ENCODE data around the gene FXYD1.

Gene FXYD1

DNA sequence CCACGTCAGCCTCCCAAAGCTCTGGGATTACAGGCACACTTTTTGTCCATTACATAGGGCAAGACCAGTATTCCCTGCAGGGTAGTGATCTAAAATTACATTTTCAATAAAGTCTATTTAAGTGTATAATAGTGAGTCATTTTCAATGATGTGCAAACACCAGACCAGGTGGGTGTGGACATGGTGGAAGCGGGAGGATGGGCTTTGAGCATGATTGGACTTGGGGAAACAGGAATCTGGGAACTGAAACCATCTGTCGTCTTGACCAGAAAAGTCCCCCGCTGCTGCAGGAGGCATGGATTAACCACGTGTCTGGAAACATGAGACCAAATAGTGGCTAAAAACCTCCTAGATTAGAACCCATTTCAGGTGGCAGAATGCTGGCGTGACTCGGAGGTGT lies 18.1 kb upstream of the FXYD1 start:
- no peak for TF ChIP-seq CTCF (IDR thresholded peaks at IDR 0.05; ENCODE audit: insufficient read depth, low read depth, low read length, missing control alignments)
- peak; percentile 96 for DNase-seq (ENCODE audit: low read depth)
- peak overlapping the region; percentile 2 for H3K4me3 ChIP-seq (ENCODE audit: low read length)

DNA sequence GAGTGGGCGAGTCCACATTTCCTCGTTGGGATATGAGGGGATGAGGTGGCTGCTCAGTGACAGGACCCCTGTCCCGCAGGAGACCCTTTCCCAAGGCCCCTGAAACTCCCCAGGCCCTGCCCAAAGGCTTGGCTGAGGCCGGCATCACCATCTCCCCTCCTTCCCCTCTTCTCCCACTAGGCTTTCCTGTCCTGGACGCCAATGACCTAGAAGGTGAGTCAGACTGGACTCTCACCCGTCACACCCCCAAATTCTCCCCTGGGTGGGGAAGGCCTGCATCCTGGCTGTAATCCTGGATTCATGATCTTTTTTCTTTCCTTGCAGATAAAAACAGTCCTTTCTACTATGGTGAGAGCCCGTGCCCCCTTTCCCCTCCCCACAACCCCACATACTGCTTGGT lies 17.7 kb upstream of the FXYD1 start:
- H3K4me3 ChIP-seq (ENCODE audit: low read length) = peak overlapping the region; percentile 2
- DNase-seq (ENCODE audit: low read depth) = no peak
- TF ChIP-seq CTCF (IDR thresholded peaks at IDR 0.05; ENCODE audit: insufficient read depth, low read depth, low read length, missing control alignments) = no peak

- H3K4me3 ChIP-seq (ENCODE audit: low read length) = no peak overlapping the region
- TF ChIP-seq CTCF (IDR thresholded peaks at IDR 0.05; ENCODE audit: insufficient read depth, low read depth, low read length, missing control alignments) = no peak
- peak; percentile 94 for DNase-seq (ENCODE audit: low read depth)
Measured at GRCh38 chr19:35122687-35123551, 15.7 kb upstream of the FXYD1 start.

- TF ChIP-seq CTCF (IDR thresholded peaks at IDR 0.05; ENCODE audit: insufficient read depth, low read depth, low read length, missing control alignments) = no peak
- DNase-seq (ENCODE audit: low read depth) = peak; percentile 74
- no peak overlapping the region for H3K4me3 ChIP-seq (ENCODE audit: low read length)
Measured at GRCh38 chr19:35123573-35123972, 15.1 kb upstream of the FXYD1 start.

GRCh38 chr19:35124098-35125060 lies 14.2 kb upstream of the FXYD1 start:
- H3K4me3 ChIP-seq (ENCODE audit: low read length) = peak overlapping the region; percentile 9
- DNase-seq (ENCODE audit: low read depth) = peak; percentile 92

DNA sequence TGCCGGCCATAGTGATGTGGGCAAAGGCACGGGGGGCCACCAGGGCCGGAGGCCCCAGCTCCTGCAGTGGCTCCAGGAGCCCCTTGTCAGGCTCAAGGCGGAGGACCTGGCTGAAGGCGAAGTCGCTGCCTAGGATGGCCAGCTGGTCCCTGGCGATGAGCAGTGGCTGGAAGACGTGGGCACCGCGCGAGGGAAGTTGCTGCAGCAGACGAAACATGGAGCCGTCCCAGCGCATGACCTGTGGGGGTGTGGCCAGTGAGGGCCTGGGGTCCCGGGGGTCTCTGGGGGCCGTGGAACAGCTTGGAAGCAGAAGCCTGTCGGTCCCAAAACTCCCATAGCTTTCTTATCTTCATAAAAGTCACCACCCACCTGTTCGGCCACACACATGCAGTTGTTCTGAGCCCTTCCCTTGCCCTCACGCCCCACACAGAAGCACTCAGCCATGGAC lies 13.3 kb upstream of the FXYD1 start:
- no peak for DNase-seq (ENCODE audit: low read depth)
- H3K4me3 ChIP-seq (ENCODE audit: low read length) = no peak overlapping the region
- TF ChIP-seq CTCF (IDR thresholded peaks at IDR 0.05; ENCODE audit: insufficient read depth, low read depth, low read length, missing control alignments) = no peak

More at GRCh38 chr19:35124098-35125060, 14.2 kb upstream of the FXYD1 start:
- TF ChIP-seq CTCF (IDR thresholded peaks at IDR 0.05; ENCODE audit: insufficient read depth, low read depth, low read length, missing control alignments) = no peak
